Measurements from ENCODE around the gene SPAG16.
"Not testable (repeated sequence)": the region's sequence is repeated elsewhere in the genome, so short reads cannot be mapped to it uniquely, and the experiment has no call there.

The SPAG16 gene

GRCh38 chr2:213609570-213610170, 325.4 kb downstream of the SPAG16 start:
- no peak overlapping the region for H3K27ac Mint-ChIP-seq
- ATAC-seq (ENCODE audit: low read depth) (no peak), DNase-seq (ENCODE audit: low spot score in 2 of 2) (no peak)
- peaks cover 4% of the 10 kb centered on the region for H3K9me3 Mint-ChIP-seq
- H3K27me3 Mint-ChIP-seq: no peaks in the 10 kb centered on the region
- no peak overlapping the region for H3K4me3 Mint-ChIP-seq
- H3K4me1 Mint-ChIP-seq: no peaks in the 10 kb centered on the region
- no peaks in the 10 kb centered on the region for H3K36me3 Mint-ChIP-seq

DNA sequence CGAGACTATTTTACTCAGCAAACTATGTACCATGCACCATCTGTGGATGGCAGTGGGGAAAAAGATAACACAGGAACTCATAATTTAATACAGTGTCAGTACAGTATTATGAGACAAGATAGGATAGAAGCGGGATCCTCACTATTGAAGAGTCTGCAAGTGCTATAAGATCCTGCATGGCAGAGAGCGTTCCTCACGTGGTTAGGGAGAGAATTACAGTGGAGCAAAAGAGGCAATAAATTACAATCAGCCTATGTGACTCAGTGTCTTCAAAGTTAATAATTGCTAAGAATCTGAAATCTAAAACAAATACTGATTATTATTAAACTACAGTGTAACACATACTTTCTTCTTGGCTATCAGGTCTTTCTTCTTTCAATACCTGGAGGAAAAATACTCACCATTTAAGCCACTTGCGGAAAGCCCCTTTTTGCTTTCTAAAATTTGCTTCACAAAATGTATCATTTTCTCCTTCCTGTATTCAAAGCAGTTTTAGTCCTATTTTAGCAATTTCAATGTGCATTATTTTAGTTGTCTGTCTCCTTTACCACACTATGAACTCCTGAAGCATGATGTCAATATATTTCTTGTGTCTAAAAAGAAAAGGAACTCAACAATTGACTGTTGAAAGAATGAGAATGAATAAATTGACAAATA, 342.9 kb downstream of the SPAG16 start:
- Mint-ChIP-seq H3K36me3 (no peaks in the 10 kb centered on the region), H3K4me3 (no peak overlapping the region), H3K27me3 (no peaks in the 10 kb centered on the region), H3K27ac (no peak overlapping the region), H3K9me3 (peaks cover 5% of the 10 kb centered on the region), H3K4me1 (peaks cover 3% of the 10 kb centered on the region)
- no peak for ATAC-seq (ENCODE audit: low read depth)
- no peak for DNase-seq (ENCODE audit: low spot score in 2 of 2)

DNA sequence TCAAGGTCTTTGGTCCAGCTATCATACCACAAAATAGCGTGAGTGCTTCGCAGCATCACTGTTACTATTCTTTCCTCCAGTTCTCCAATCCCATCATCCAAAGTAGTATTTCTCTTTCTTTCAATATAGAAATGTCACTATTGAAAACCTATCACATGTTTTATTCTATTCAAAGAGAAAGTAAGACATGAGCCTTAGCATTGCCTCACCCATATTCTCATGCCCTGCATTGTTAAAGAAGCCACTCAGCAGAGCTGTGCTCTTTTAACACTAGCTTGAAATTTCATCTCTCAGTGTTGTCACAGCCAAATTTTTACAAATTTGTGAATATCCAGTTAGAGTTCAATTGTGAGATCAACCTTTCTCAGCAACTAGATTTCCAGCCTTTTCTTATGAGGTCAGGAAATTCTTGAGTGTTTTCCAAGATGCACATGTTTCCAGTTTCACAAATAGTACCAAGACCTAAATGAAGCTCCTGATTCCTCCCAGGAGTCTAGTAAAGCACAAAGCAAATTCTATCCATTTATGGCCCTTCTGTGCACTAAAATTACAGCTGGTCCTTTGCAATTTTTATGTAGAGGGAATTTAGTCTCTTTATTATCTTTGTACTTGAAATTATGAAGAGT, 343.7 kb downstream of the SPAG16 start:
- no peaks in the 10 kb centered on the region for H3K27me3 Mint-ChIP-seq
- no peaks in the 10 kb centered on the region for H3K36me3 Mint-ChIP-seq
- peaks cover 10% of the 10 kb centered on the region for H3K9me3 Mint-ChIP-seq
- DNase-seq (ENCODE audit: low spot score in 2 of 2) (no peak), ATAC-seq (ENCODE audit: low read depth) (no peak)
- H3K4me1 Mint-ChIP-seq: peaks cover 3% of the 10 kb centered on the region
- H3K4me3 Mint-ChIP-seq: no peak overlapping the region
- H3K27ac Mint-ChIP-seq: no peak overlapping the region

DNA sequence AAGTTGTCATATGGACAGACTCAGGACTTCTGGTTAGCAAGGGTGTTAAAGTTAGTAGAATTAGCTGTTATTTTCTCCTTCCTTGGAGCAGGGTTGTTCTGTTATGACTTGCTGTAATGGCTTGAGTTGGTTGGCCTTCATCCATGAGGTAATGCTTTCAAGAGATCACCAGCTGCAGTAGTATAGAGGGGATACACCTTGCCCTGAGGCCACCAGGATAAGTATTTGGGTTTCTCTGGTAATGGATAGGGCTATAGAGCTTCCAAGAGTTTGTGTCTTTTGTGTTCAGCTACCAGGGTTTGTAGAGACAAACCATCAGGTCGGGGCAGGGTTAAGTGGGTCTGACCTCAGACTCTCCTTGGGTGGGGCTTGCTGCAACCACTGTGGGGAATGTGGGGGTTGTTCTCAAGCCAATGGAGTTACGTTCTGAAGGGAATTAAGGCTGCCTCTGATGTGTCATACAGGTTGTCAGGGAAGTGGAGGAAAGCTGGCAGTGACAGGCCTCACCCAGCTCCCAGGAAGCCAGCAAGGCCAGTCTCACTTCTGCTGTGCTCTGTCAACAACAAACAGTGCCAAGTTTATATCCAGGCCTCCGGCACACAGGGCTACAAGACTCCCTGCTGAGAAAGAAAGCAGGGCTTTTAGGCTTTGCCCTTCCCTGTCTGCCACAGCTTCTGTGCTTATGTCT, 356.6 kb downstream of the SPAG16 start:
- Mint-ChIP-seq H3K4me3 (no peak overlapping the region), H3K27ac (no peak overlapping the region), H3K27me3 (no peaks in the 10 kb centered on the region), H3K9me3 (peaks cover 8% of the 10 kb centered on the region), H3K4me1 (no peaks in the 10 kb centered on the region), H3K36me3 (peaks cover 3% of the 10 kb centered on the region)
- DNase-seq (ENCODE audit: low spot score in 2 of 2) (no peak), ATAC-seq (ENCODE audit: low read depth) (no peak)

- H3K27me3 Mint-ChIP-seq: no peaks in the 10 kb centered on the region
- DNase-seq (ENCODE audit: low spot score in 2 of 2) (no peak), ATAC-seq (ENCODE audit: low read depth) (no peak)
- no peak overlapping the region for H3K4me3 Mint-ChIP-seq
- H3K4me1 Mint-ChIP-seq: no peaks in the 10 kb centered on the region
- peaks cover 2% of the 10 kb centered on the region for H3K9me3 Mint-ChIP-seq
- H3K36me3 Mint-ChIP-seq: peaks cover 3% of the 10 kb centered on the region
- H3K27ac Mint-ChIP-seq: no peak overlapping the region
These were observed 360.7 kb downstream of the SPAG16 start for GRCh38 chr2:213644926-213645325.

- peaks cover 2% of the 10 kb centered on the region for H3K36me3 Mint-ChIP-seq
- ATAC-seq (ENCODE audit: low read depth) (no peak), DNase-seq (ENCODE audit: low spot score in 2 of 2) (no peak)
- no peak overlapping the region for H3K4me3 Mint-ChIP-seq
- H3K27me3 Mint-ChIP-seq: no peaks in the 10 kb centered on the region
- peaks cover 1% of the 10 kb centered on the region for H3K9me3 Mint-ChIP-seq
- H3K4me1 Mint-ChIP-seq: no peaks in the 10 kb centered on the region
- H3K27ac Mint-ChIP-seq: no peak overlapping the region
These were observed 364.9 kb downstream of the SPAG16 start for GRCh38 chr2:213649176-213649575.

DNA sequence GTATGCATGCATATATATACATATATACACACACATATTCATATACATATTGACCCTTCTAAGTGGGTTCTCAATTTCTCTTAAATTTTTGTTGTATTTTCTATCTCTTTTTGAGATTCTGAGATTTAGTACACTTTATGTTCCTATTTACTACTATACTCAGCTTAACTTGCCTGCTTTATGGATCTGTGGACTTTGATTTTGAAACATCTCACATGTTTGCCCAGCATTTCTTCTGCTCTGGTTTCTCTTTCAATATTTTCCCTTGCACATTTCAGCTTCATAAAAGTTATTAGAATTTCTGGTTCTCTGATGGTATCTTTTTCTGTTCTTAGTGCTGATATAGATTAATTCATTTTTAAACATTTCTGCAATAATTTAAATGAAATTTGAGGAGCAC, 380.6 kb downstream of the SPAG16 start:
- Mint-ChIP-seq H3K36me3 (no peaks in the 10 kb centered on the region), H3K4me1 (no peaks in the 10 kb centered on the region), H3K9me3 (peaks cover 7% of the 10 kb centered on the region), H3K4me3 (no peak overlapping the region), H3K27ac (no peak overlapping the region), H3K27me3 (no peaks in the 10 kb centered on the region)
- no peak for ATAC-seq (ENCODE audit: low read depth)
- DNase-seq (ENCODE audit: low spot score in 2 of 2): no peak

DNA sequence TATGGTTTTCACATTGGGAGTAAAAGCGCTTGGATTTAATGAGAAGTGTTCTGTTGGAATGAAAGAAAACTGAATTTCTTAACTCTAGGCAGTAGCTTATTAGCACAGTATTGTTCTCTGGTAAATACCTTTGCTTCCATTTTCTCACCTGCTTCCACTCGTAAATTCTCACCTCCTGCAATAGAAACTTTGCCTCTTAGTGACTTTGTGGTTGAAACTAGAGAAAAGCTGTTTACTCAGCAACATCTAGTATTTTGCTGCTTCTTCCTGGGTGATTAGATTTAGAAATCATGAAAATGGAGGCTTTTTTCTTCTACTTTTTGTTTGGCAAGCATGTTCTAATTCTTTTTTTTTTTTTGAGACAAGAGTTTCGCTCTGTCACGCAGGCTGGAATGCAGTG, 385.4 kb downstream of the SPAG16 start:
- no peak overlapping the region for H3K4me3 Mint-ChIP-seq
- no peak for DNase-seq (ENCODE audit: low spot score in 2 of 2)
- no peaks in the 10 kb centered on the region for H3K4me1 Mint-ChIP-seq
- no peak for ATAC-seq (ENCODE audit: low read depth)
- peaks cover 7% of the 10 kb centered on the region for H3K9me3 Mint-ChIP-seq
- no peaks in the 10 kb centered on the region for H3K27me3 Mint-ChIP-seq
- H3K27ac Mint-ChIP-seq: no peak overlapping the region
- no peaks in the 10 kb centered on the region for H3K36me3 Mint-ChIP-seq

- Mint-ChIP-seq H3K9me3 (no peaks in the 10 kb centered on the region), H3K4me1 (peaks cover 4% of the 10 kb centered on the region), H3K27me3 (no peaks in the 10 kb centered on the region), H3K36me3 (no peaks in the 10 kb centered on the region), H3K27ac (peak overlapping the region; percentile 39), H3K4me3 (peak overlapping the region; percentile 57)
- DNase-seq (ENCODE audit: low spot score in 2 of 2): no peak
- ATAC-seq (ENCODE audit: low read depth): no peak
These were observed 394.4 kb downstream of the SPAG16 start for GRCh38 chr2:213678437-213679218.

GRCh38 chr2:213679894-213680293, 395.6 kb downstream of the SPAG16 start:
- Mint-ChIP-seq H3K27me3 (no peaks in the 10 kb centered on the region), H3K36me3 (no peaks in the 10 kb centered on the region), H3K27ac (no peak overlapping the region), H3K4me3 (no peak overlapping the region), H3K9me3 (no peaks in the 10 kb centered on the region), H3K4me1 (peaks cover 4% of the 10 kb centered on the region)
- DNase-seq (ENCODE audit: low spot score in 2 of 2) (no peak), ATAC-seq (ENCODE audit: low read depth) (peak; percentile 22)

GRCh38 chr2:213682276-213682675, 398.0 kb downstream of the SPAG16 start:
- Mint-ChIP-seq H3K27me3 (no peaks in the 10 kb centered on the region), H3K36me3 (no peaks in the 10 kb centered on the region)

DNA sequence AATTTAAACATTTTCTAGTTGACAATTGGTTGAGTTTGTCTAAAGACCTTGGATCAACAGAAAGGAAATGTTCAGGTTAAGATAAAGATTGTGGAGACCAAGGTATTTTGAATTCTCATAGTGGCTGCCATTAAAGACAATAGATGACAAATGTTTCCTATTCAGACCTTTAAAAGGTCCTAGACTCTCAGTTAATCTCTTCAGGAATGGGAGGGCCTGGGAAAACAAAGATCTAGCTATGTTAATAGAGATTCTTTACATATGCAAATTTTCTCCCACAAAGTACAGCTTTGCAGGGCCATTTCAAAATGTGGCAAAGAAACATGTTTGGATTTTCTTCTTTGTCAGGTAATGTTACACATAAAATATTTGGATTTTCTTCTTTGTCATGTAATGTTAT, 403.9 kb downstream of the SPAG16 start:
- no peak for ATAC-seq (ENCODE audit: low read depth)
- no peak for DNase-seq (ENCODE audit: low spot score in 2 of 2)
- Mint-ChIP-seq H3K27me3 (no peaks in the 10 kb centered on the region), H3K4me1 (no peaks in the 10 kb centered on the region), H3K36me3 (no peaks in the 10 kb centered on the region), H3K4me3 (no peak overlapping the region), H3K9me3 (no peaks in the 10 kb centered on the region), H3K27ac (no peak overlapping the region)

More at GRCh38 chr2:213682276-213682675, 398.0 kb downstream of the SPAG16 start:
- ATAC-seq (ENCODE audit: low read depth) (no peak), DNase-seq (ENCODE audit: low spot score in 2 of 2) (no peak)
- Mint-ChIP-seq H3K4me1 (peaks cover 4% of the 10 kb centered on the region), H3K4me3 (no peak overlapping the region), H3K27ac (no peak overlapping the region), H3K9me3 (no peaks in the 10 kb centered on the region)

- H3K27ac Mint-ChIP-seq; H3K4me1 Mint-ChIP-seq; H3K9me3 Mint-ChIP-seq; H3K36me3 Mint-ChIP-seq; ATAC-seq (ENCODE audit: low read depth); H3K4me3 Mint-ChIP-seq; H3K27me3 Mint-ChIP-seq; DNase-seq (ENCODE audit: low spot score in 2 of 2): not testable (repeated sequence)
These were observed 404.6 kb downstream of the SPAG16 start for GRCh38 chr2:213688825-213689224.

GRCh38 chr2:213689585-213689984, 405.3 kb downstream of the SPAG16 start:
- no peak overlapping the region for H3K27ac Mint-ChIP-seq
- H3K27me3 Mint-ChIP-seq: no peaks in the 10 kb centered on the region
- H3K9me3 Mint-ChIP-seq: no peaks in the 10 kb centered on the region
- H3K4me3 Mint-ChIP-seq: no peak overlapping the region
- DNase-seq (ENCODE audit: low spot score in 2 of 2): no peak
- no peak for ATAC-seq (ENCODE audit: low read depth)
- H3K36me3 Mint-ChIP-seq: no peaks in the 10 kb centered on the region
- H3K4me1 Mint-ChIP-seq: no peaks in the 10 kb centered on the region

All from memory B cell (primary cell).